GM21360 (cell line): ENCODE data around the gene POU6F2.

Experiments used
- ATAC-seq: cut with Tn5 transposase; IDR thresholded peaks from one replicate; pipeline ENCODE4 v1.9.1; 2021; ENCODE audit warnings: mild to moderate bottlenecking, moderate library complexity; ENCODE audit not compliant: unreplicated experiment

The POU6F2 gene

DNA sequence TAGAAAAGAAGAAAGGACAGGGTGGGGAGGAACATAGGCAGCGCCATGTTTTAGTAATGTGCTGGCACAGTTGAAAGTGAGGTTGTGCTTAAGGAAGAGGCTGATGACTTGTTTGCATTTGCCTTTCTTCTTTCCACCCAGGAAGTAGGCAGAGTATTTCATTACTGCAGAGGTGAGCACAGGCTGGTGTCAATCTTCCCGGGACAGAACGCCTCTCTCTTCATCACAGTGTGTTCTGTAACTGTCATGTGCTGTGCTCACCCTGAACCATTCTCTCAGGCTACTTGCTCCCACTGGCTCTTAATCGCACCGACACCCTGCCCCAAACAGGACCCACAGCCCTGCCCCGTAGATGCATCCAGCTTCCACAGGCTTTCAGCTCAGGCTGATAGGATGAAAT lies 452.7 kb downstream of the POU6F2 start:
- no peak for ATAC-seq

GRCh38 chr7:39430909-39431641 lies 453.4 kb downstream of the POU6F2 start:
- no peak for ATAC-seq

DNA sequence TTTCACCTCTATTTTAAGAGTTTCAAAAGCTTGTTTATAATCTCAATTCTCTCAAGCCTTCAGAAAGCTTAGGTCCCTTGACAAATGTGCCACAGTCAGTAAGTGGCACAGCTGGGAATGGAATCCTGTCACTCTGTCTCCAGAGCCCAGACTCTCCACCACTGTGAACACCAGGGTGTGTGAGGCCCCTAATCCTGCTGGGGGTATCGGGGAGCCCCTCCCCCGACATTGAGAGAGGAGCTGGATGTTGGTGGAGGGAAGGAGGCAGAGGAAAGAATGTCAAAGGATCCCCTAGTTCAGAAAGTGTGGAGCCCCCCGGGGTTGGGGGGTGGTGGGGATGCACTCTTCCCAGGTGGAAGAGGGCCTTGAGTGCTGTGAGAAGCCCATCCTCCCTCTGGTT lies 454.7 kb downstream of the POU6F2 start:
- no peak for ATAC-seq

GRCh38 chr7:39432807-39433416 lies 455.2 kb downstream of the POU6F2 start:
- ATAC-seq = no peak

DNA sequence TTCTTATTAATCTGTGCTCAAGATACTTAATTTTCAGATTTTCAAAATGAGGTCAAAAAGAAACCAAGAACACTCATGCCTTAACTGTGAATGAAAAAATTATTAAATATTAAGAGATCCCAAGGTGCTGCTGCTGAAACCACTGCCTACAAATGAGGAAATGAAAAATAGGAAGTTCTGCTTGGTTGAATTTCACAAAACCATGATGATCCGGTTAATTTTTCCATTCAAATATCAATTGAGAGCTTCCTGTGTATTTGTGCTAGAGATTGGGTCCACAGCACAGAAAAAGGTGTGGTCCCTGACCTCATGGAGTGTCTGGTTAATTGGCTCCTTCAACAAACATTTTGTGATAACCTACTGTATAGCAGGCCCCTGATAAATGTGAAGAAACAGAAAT lies 455.8 kb downstream of the POU6F2 start:
- no peak for ATAC-seq

- no peak for ATAC-seq
These were observed 456.3 kb downstream of the POU6F2 start for GRCh38 chr7:39434012-39434411.

DNA sequence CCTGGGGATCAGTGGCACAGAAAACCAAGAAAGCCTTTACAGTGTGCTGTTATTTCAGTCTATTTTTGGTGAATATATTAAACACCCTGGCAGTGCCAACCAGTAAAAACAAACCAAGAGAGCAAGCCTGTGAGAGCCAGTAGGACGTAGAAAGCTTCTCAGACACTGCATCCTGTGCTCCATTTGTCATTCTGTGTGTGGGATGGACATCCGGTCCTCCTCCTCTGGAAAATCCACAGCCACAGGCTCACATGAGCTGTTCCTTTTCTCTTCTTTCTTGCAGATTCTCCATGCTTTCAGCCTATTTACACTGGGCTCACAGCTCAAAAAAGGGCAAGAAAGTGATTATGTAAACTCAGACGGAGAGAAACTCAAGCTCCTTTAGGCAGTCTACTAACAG lies 468.8 kb downstream of the POU6F2 start:
- no peak for ATAC-seq

DNA sequence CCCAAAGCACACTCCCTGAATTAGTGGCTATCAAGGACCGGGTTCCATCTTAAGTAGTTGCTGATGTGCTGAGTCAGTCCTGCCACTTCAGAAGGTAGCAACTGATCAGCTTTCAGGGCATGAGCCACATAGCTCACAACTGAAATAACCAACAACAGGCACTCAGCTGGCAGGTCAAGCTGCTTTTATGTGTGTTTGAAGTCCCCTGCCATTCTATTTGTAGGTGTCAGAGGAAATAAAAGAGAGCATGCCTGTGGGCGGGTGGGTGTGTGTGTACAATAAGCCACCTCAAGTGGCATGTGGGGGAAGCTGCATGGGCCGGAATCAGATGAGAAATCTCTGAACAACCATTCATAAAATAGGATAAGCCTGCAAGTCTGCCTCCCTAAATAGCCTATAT lies 474.2 kb downstream of the POU6F2 start:
- no peak for ATAC-seq

GRCh38 chr7:39453743-39454355 lies 476.1 kb downstream of the POU6F2 start:
- peak; percentile 82 for ATAC-seq

GRCh38 chr7:39458061-39458745 lies 480.5 kb downstream of the POU6F2 start:
- no peak for ATAC-seq

DNA sequence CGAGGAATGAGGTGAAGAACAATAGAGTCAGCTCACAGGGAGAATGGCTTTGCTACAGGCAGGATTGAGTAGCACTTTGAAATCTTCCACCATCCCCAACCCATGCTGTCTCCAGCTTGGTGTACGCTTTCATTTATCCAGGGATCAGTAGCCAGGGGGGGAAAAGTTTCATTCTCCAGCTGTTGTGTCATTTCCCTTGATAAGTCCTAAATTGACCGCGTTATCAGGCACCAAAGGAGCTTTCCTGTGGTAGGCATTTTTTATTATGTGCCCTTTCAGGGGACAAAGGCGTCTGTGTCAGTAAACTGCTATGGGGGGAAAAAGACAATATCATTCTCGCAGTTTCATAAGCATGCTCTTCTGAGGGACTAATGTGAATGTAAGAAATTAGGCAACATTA lies 481.9 kb downstream of the POU6F2 start:
- no peak for ATAC-seq

GRCh38 chr7:39460486-39460885 lies 482.8 kb downstream of the POU6F2 start:
- no peak for ATAC-seq

DNA sequence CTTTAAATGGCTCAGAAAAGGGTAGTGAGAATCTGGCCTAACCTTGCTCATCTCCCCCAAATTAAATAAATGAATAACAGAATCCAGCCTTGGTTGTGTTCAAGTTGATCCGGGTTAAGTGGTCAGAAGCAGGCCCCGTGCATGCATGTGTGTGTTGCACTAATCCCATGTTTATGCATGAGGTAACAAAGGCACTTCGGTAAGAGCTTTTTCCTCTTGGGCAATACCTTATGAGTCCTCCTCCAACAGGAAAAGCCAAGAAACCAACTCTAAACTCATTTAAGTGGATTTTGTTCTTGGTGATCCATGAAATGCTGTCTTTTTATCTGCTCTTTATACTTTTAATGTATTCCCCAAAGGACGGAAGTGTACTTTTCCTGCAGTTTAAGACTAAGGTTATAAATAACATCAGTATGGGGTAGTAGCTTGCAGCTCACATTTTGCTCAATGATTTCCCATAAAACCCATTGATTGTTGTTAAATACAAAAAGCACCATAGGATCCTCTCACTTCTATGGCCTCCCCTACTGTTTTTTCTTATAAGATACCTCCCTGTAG lies 483.6 kb downstream of the POU6F2 start:
- ATAC-seq = no peak

GRCh38 chr7:39463252-39463651 lies 485.5 kb downstream of the POU6F2 start:
- no peak for ATAC-seq

DNA sequence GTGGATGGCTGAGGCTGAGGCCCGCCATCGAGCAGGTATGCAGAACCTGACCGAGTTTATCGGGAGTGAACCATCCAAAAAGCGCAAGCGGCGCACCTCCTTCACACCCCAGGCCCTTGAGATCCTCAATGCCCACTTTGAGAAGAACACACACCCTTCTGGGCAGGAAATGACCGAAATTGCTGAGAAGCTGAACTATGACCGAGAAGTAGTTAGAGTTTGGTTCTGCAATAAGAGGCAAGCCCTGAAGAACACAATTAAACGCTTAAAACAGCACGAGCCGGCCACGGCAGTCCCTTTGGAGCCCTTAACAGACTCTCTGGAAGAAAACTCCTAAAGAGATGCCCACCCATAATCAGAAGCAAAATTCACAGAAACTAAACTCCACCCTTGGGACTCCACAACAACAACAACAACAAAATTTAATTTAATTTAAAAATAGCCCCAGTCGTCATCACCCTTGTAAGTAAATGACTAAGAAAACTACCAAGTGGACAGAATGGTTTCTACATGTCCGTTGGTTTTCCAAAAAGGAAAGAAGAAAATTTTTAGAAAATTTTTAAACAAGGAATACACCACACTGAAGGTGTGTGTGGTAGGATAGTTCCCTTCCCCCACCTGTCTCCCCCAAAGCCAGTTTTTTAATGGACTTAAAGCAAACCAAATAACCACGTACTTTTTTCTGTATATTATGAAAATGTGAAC lies 486.8 kb downstream of the POU6F2 start:
- no peak for ATAC-seq

DNA sequence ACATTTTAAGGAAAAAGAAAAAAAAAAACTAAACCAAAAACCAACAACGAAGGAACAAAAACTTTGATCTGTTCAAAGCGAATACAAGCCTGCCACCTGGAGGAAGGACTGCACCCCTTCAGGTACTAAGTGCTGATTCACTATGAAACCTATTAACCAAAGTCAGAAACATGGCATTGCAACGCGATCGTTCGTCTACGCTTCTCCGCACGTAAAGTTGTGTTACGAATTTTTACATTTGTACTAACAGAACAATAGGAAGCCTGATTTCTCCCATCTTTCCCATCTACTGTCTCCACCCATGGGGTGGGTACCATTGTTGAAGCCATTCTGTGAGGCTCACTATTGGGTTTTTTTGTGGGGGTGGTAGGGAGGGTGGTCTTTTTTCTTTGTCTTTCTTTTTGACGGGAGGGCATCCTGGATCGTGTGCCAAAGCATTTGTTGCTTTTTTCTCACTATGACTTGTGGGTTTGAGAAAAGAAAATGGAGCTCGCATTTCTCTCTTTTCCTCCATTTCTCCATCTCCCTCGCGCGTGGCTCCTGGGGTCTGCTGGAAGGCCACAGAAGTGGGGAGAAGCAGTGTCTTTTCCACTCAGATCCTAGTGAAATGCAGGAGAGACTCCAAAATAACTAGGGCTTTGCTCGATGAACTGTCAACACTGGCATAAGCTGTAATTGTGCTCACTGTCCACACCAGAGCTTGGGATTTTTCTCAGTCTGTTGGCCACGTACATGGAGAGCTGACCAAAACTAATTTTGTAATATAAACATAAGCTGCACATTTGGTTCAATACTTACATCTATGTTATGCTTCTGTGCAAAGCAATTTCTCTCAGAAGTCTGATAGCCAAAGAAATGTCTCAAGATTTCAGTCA lies 487.6 kb downstream of the POU6F2 start:
- ATAC-seq = peak; percentile 96

DNA sequence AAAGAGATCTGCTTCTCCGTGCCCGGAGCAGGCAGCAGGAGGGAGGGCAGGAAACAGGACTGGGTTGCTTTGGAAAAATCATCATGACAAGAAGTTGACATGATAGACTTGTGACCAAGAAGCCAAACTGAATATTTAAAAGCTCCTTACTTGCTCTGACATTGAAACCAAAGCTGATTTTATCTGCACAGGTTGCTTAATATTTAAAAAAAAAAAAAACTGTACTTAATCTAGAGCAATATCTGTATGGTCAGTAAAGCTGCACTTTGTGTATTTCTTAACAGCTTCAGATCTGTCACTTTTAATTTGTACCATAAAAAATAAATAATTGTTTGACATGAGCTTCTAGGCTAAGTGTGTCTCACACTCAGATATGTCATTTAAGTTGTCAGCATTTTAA lies 490.6 kb downstream of the POU6F2 start:
- ATAC-seq = no peak

DNA sequence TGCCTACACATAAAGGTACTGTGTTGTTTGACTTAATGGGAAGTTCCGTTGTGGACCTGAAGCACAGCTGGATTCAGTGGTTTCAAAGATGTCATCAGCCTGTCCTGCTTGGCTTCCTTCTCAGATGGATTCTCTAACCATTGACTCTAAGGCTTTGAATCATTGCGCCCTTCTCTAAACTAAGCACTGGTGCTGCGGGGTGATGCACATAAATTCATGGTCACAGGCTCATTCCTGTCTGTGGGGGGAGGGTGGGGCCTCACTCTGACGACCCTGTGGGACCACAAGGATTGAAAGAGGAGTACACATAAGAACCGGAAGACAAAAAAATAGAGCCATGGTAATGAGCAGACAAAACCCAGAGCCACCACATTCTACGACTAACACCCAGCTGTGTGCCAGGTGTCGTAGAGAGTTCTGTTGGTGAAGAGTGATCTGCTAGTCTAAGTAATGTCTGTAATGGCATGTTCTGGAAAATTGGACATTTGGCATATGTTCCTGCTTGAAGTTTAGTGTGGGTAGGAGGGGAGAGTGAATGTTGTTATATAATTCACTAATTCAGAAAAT lies 491.2 kb downstream of the POU6F2 start:
- no peak for ATAC-seq

DNA sequence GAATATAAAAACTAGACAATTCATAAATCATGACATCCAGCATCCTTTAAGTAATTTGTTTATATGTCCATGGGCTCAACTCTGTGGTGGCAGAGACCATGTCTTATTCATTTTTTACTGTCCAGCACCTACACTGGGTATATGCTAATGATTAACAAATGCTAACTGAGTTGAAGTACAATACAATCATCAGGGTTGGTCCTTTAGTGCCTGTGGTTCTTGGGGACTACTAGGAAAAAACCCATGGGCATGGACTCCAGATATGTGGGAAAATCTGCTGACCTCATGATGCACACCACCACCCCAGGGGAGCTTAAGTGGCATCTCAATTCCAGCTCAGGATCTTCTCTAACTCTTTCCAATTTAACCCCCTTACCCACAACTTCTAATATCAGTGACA lies 503.2 kb downstream of the POU6F2 start:
- no peak for ATAC-seq
